HepG2 (cell line): ENCODE results near the gene VDAC1.

Experiments
- KDM5A ChIP-seq: fragments of 200-600 bp; sonication (generic); IDR thresholded peaks from 2 replicates; pipeline ENCODE4 v1.7.0; 2018; ENCODE audit warnings: antibody characterized with exemption, mild to moderate bottlenecking, low read length, borderline replicate concordance
- MAFK ChIP-seq, 2 experiments: IDR thresholded peaks in 1 of 2; conservative IDR thresholded peaks in 1 of 2; 2 replicates each; pipeline ENCODE4 v1.6.1; 2011; ENCODE audit warnings: improper control_type of control experiment in 2 of 2, low read length in 2 of 2
- PAX8 ChIP-seq: sonication (generic); formaldehyde crosslinking; IDR thresholded peaks from 2 replicates; pipeline ENCODE4 v1.8.0; 2022; ENCODE audit warnings: mild to moderate bottlenecking, missing genetic modification reagents, borderline replicate concordance
- ZNF121 ChIP-seq: sonication (generic); formaldehyde crosslinking; IDR thresholded peaks from 2 replicates; pipeline ENCODE4 v1.5.0; 2020; ENCODE audit warnings: mild to moderate bottlenecking, missing genetic modification reagents
- TF ChIP-seq, protein P1 (sequence below): sonication (generic); formaldehyde crosslinking; IDR thresholded peaks from 2 replicates; pipeline ENCODE4 v1.5.0; 2020; ENCODE audit warnings: mild to moderate bottlenecking, missing genetic modification reagents, moderate library complexity
- TF ChIP-seq, protein P2 (sequence below): sonication (generic); formaldehyde crosslinking; IDR thresholded peaks from 2 replicates; pipeline ENCODE4 v1.4.0; 2020; ENCODE audit warnings: mild to moderate bottlenecking, missing genetic modification reagents

DNA sequence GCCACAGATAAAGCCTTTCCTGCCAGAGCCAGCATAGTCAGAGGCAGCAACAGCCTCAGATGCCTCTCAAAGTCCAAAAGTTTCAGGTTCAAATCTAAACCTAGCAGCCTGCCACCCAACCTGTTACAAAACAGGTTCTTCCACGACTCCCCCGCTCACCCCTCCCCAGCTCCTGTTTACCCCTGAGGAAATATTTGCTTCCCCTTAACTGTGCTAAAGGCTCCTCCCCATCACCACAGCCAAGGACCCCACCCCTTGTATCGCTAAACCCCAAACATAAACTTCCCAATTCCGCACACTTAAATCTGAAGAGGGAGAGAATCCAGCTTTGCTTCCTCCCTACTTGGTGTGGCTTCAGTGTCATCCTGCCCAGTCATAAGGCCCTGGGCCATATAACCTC lies 15.4 kb upstream of the VDAC1 start:
- TF ChIP-seq KDM5A (no peak), ZNF121 (CRISPR knock-in tag) (no peak), PAX8 (no peak), MAFK (conservative IDR thresholded peaks at IDR 0.05 in 1 of 2, IDR thresholded peaks at IDR 0.05 in 1 of 2; ENCODE audit: low read length in 2 of 2) (no peak)
- TF ChIP-seq, protein P1, sequence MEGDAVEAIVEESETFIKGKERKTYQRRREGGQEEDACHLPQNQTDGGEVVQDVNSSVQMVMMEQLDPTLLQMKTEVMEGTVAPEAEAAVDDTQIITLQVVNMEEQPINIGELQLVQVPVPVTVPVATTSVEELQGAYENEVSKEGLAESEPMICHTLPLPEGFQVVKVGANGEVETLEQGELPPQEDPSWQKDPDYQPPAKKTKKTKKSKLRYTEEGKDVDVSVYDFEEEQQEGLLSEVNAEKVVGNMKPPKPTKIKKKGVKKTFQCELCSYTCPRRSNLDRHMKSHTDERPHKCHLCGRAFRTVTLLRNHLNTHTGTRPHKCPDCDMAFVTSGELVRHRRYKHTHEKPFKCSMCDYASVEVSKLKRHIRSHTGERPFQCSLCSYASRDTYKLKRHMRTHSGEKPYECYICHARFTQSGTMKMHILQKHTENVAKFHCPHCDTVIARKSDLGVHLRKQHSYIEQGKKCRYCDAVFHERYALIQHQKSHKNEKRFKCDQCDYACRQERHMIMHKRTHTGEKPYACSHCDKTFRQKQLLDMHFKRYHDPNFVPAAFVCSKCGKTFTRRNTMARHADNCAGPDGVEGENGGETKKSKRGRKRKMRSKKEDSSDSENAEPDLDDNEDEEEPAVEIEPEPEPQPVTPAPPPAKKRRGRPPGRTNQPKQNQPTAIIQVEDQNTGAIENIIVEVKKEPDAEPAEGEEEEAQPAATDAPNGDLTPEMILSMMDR (CRISPR knock-in tag): no peak
- TF ChIP-seq, protein P2, sequence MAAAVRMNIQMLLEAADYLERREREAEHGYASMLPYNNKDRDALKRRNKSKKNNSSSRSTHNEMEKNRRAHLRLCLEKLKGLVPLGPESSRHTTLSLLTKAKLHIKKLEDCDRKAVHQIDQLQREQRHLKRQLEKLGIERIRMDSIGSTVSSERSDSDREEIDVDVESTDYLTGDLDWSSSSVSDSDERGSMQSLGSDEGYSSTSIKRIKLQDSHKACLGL (CRISPR knock-in tag): no peak
